ENCODE measurements around the gene SFXN5. TPM values are rescaled to one million over a fixed set of nuclear protein-coding genes. Genes with fewer than 3 reads are reported as not detected.

The SFXN5 gene
- total RNA-seq, 2 donors from 2014 or later = 16.1 to 26.4 TPM

DNA sequence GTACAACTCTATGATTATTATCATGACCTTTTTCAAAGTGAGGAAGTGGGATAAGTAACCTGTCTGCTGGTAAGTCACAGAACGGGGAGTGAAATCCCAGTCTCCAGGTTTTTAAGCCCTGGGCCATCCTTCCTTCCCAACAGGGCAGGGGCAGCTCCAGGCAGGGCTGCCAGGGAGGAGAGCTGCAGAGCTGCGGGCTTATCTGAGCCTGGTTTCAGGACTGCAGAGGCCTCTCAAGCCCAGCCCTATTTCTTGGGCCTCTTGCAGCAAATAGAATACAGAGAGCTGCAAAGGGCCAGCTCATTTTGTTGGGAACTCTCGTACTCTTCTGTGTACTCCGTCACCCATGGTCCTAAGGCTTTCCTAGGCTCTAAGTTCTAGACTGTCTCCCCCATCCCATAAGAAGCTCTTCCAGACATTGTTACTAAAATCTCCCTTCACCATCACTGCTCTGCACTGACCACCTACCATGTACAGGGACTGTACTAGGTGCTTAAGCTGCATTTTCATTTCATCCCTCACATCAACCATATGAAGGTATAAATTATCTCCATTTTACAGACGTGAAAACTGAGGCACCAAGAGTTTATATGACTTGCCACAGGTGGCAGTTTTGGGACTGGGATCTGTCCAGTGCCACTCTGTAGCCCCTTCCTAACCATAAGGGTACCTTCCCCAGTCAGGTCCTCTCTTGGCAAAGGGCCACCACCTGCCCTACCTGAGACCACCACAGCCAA lies 38.1 kb upstream of the SFXN5 start:
- no peaks in the 10 kb centered on the region for H3K4me1 ChIP-seq
- no peaks in the 10 kb centered on the region for H3K27me3 ChIP-seq
- no peaks in the 10 kb centered on the region for H3K36me3 ChIP-seq
- no peak for DNase-seq
- no peaks in the 10 kb centered on the region for H3K9me3 ChIP-seq
- TF ChIP-seq, protein P1, sequence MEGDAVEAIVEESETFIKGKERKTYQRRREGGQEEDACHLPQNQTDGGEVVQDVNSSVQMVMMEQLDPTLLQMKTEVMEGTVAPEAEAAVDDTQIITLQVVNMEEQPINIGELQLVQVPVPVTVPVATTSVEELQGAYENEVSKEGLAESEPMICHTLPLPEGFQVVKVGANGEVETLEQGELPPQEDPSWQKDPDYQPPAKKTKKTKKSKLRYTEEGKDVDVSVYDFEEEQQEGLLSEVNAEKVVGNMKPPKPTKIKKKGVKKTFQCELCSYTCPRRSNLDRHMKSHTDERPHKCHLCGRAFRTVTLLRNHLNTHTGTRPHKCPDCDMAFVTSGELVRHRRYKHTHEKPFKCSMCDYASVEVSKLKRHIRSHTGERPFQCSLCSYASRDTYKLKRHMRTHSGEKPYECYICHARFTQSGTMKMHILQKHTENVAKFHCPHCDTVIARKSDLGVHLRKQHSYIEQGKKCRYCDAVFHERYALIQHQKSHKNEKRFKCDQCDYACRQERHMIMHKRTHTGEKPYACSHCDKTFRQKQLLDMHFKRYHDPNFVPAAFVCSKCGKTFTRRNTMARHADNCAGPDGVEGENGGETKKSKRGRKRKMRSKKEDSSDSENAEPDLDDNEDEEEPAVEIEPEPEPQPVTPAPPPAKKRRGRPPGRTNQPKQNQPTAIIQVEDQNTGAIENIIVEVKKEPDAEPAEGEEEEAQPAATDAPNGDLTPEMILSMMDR (IDR thresholded peaks at IDR 0.05) = no peak
- intact Hi-C loops (cut with DNase I) = no loop called here
- no peak overlapping the region for H3K9ac ChIP-seq (ENCODE audit: low read depth in 2 of 2, low read length in 2 of 2)
- H3K27ac ChIP-seq = no peak overlapping the region
- H3K4me3 ChIP-seq = no peak overlapping the region

GRCh38 chr2:73107211-73107926 lies 35.9 kb upstream of the SFXN5 start:
- intact Hi-C loops (cut with DNase I) = no loop called here
- no peak for DNase-seq
- Histone ChIP-seq H3K9ac (ENCODE audit: low read depth in 2 of 2, low read length in 2 of 2) (no peak overlapping the region), H3K27ac (no peak overlapping the region), H3K4me1 (no peaks in the 10 kb centered on the region), H3K27me3 (no peaks in the 10 kb centered on the region), H3K4me3 (no peak overlapping the region), H3K36me3 (no peaks in the 10 kb centered on the region), H3K9me3 (no peaks in the 10 kb centered on the region)
- TF ChIP-seq, protein P1 (IDR thresholded peaks at IDR 0.05) = no peak

- intact Hi-C loops (cut with DNase I) = no loop called here
- TF ChIP-seq, protein P1 (IDR thresholded peaks at IDR 0.05) = no peak
- H3K4me3 ChIP-seq = no peak overlapping the region
- no peak overlapping the region for H3K9ac ChIP-seq (ENCODE audit: low read depth in 2 of 2, low read length in 2 of 2)
- no peaks in the 10 kb centered on the region for H3K27me3 ChIP-seq
- no peaks in the 10 kb centered on the region for H3K36me3 ChIP-seq
- no peak for DNase-seq
- no peak overlapping the region for H3K27ac ChIP-seq
- H3K9me3 ChIP-seq = no peaks in the 10 kb centered on the region
- H3K4me1 ChIP-seq = no peaks in the 10 kb centered on the region
Measured at GRCh38 chr2:73106791-73107190, 35.3 kb upstream of the SFXN5 start.

DNA sequence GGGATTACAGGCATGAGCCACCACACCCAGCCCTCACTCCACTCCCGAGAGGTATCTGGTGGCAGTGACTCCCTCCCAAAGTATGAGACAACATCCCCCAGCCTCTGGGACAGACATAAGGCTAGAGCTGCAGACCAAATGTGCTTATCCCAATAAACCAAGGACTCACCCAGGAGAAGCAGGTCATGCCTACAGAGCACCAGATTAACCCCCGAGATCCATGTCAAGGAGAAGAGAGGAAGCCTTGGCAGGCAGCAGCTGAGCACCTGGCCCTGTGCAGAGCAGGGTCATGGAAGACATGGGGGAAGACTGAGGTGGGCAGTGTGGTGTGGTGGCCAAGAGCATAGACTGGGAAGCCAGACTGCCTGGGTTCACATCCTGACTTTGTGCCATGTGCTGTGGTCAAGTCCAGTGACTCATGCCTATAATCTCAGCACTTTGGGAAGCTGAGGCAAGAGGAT lies 34.0 kb upstream of the SFXN5 start:
- Histone ChIP-seq H3K27me3 (no peaks in the 10 kb centered on the region), H3K4me3 (no peak overlapping the region), H3K4me1 (no peaks in the 10 kb centered on the region), H3K9me3 (no peaks in the 10 kb centered on the region), H3K27ac (no peak overlapping the region), H3K9ac (ENCODE audit: low read depth in 2 of 2, low read length in 2 of 2) (no peak overlapping the region), H3K36me3 (no peaks in the 10 kb centered on the region)
- intact Hi-C loops (cut with DNase I) = no loop called here
- TF ChIP-seq, protein P1 (IDR thresholded peaks at IDR 0.05) = no peak
- DNase-seq = no peak

DNA sequence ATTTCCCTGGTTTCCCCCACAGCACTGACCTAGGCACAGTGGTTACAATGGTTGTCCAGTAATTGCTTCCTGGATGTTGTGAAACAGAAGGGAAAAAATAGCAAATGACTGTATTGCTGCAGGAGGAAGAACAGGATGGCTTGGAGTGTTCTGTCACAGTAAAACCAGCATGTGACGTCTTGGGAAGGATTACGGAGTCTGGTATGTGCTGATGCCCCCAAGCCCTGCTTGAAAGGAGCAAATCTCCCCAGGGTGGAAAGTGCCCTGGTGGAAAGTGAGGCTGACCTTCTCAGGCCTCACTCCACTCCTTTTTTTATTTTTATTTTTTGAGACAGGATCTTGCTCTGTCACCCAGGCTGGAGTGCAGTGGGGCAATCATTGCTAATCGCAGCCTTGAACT lies 33.4 kb upstream of the SFXN5 start:
- intact Hi-C loops (cut with DNase I) = no loop called here
- no peaks in the 10 kb centered on the region for H3K4me1 ChIP-seq

More for the DNA sequence above, 33.4 kb upstream of the SFXN5 start:
- Histone ChIP-seq H3K27me3 (no peaks in the 10 kb centered on the region), H3K9ac (ENCODE audit: low read depth in 2 of 2, low read length in 2 of 2) (no peak overlapping the region), H3K9me3 (no peaks in the 10 kb centered on the region), H3K27ac (no peak overlapping the region), H3K36me3 (no peaks in the 10 kb centered on the region), H3K4me3 (no peak overlapping the region)
- TF ChIP-seq, protein P1 (IDR thresholded peaks at IDR 0.05) = no peak
- DNase-seq = no peak
